IgD-negative memory B cell (primary cell): Measurements from ENCODE around the gene TMEM192. TPM values are rescaled to one million over a fixed set of nuclear protein-coding genes. Genes with fewer than 3 reads are reported as not detected.
"Not testable (repeated sequence)": the region's sequence is repeated elsewhere in the genome, so short reads cannot be mapped to it uniquely, and the experiment has no call there.

Source experiments
- H3K27ac Mint-ChIP-seq, 3 donors: one replicate each; pipeline ENCODE4 v1.8.0; 2020 to 2022; ENCODE audit warnings: mild to moderate bottlenecking in 3 of 3, mixed read lengths in 3 of 3, moderate library complexity in 1 of 3
- H3K27me3 Mint-ChIP-seq: one replicate; pipeline ENCODE4 v1.8.0; 2021; ENCODE audit warnings: mixed read lengths
- H3K36me3 Mint-ChIP-seq: one replicate; pipeline ENCODE4 v1.8.0; 2020; ENCODE audit warnings: mild to moderate bottlenecking, mixed read lengths
- H3K4me1 Mint-ChIP-seq, 3 donors: one replicate each; pipeline ENCODE4 v1.8.0; 2020 to 2022; ENCODE audit warnings: mixed read lengths in 3 of 3, mild to moderate bottlenecking in 1 of 3
- H3K4me3 Mint-ChIP-seq, 4 donors: one replicate each; pipeline ENCODE4 v1.8.0; 2020 to 2022; ENCODE audit warnings: mild to moderate bottlenecking in 4 of 4, mixed read lengths in 4 of 4, moderate library complexity in 3 of 4
- H3K9me3 Mint-ChIP-seq, 3 donors: one replicate each; pipeline ENCODE4 v1.8.0; 2020 to 2021; ENCODE audit warnings: mixed read lengths in 3 of 3, mild to moderate bottlenecking in 1 of 3
- polyA plus RNA-seq: library from polyadenylated mRNA; unstranded; fragments of 300-500 nt; fragmentation: Illumina TruSeq; gene quantifications from one replicate; pipeline ENCODE4 v1.2.3, GENCODE V29; 2021

Gene TMEM192
- polyA plus RNA-seq, result 25.1 TPM

DNA sequence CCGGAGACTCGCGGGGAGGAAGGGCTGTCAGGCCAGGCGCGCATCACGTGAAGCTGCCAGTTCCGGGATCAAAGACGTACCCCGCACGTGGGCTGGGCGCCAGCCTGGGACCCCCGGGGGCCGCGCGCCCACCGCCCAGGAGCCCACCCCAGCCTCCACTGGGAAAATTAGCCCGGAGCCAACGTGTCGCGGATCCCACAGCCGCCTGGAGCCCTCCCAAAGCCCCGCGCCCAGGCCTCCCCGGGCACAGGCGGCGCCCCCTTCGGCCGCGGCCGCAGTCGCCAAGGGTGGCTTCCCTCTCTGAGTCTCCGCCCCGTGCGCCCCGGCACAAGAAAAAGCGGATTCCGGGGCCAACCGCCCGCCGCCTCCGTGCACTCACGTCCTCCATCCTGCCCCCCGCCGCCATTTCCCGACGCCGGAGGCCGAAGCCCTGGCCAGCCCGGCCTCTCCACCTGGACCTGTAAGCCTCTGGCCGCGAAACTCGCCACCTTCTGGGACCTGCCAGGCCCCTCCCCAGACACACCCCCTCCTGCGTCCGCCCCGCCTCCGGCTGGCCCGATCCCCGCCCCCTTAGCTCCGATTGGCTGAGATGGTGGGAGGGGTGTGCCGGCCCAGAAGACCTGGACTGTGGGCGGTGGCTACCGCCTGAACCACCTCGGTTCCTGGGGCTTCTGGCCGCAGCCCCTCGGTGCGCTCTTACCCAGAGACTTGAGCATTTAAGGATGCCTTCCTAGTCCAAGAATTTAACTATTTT is at the start of gene TMEM192:
Gene TMEM192 (minus strand): TSS at position 493 of the 754 bp plus-strand sequence. CDS start 87 bp downstream, at position 406.
- Mint-ChIP-seq H3K9me3 (no peaks in the 10 kb centered on the region), H3K27ac (peak within 1 kb of the TSS; percentile 93 to 98 (median 94)), H3K27me3 (peaks cover 3% of the 10 kb centered on the region), H3K36me3 (no peaks in the 10 kb centered on the region), H3K4me3 (peak within 1 kb of the TSS; percentile 96 to 98 (median 96)), H3K4me1 (peaks cover 14 to 22% (median 17%) of the 10 kb centered on the region in 3 donors)

DNA sequence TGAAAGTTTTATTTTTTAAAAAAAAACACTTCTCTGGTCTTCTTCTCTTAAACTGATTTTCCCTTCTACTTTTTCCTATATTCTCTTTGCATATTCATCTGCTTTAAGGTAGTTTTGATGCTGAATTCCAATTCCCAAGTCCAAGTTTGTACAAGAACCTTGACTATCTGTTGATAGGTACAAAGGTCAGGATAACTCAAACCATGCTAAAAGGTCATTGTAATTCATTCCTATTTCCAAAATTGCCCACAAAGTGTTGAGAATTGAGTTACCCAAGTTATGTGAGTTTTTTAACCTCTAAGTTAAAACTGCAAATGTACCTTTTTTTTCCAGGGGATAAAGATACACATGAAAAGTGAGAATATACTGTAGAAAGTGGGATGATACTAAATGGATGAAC is 46.1 kb upstream of the TMEM192 start:
- H3K27ac Mint-ChIP-seq, result no peak overlapping the region
- H3K27me3 Mint-ChIP-seq, result peaks cover 2% of the 10 kb centered on the region
- peaks cover 6 to 10% (median 9%) of the 10 kb centered on the region in 3 donors for H3K9me3 Mint-ChIP-seq
- no peaks in the 10 kb centered on the region for H3K4me1 Mint-ChIP-seq
- H3K4me3 Mint-ChIP-seq, result no peak overlapping the region
- peaks cover 6% of the 10 kb centered on the region for H3K36me3 Mint-ChIP-seq

DNA sequence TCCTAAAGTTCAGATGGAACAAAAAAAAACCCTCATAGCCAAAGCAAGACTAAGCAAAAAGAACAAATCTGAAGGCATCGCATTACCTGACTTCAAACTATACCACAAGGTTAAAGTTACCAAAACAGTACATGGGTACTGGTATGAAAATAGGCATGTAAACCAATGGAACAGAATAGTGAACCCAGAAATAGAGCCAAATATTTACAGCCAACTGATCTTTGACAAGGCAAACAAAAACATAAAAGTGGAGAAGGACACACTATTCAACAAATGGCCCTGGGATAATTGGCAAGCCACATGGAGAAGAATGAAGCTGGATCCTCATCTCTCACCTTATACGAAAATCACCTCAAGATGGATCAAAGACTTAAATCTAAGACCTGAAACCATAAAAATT is 44.2 kb upstream of the TMEM192 start:
- Mint-ChIP-seq H3K27ac (no peak overlapping the region), H3K4me1 (no peaks in the 10 kb centered on the region), H3K9me3 (peaks cover 6 to 10% (median 9%) of the 10 kb centered on the region in 3 donors), H3K4me3 (peak overlapping the region in 1 of 4 donors; percentile 42), H3K36me3 (peaks cover 4% of the 10 kb centered on the region), H3K27me3 (peaks cover 6% of the 10 kb centered on the region)

DNA sequence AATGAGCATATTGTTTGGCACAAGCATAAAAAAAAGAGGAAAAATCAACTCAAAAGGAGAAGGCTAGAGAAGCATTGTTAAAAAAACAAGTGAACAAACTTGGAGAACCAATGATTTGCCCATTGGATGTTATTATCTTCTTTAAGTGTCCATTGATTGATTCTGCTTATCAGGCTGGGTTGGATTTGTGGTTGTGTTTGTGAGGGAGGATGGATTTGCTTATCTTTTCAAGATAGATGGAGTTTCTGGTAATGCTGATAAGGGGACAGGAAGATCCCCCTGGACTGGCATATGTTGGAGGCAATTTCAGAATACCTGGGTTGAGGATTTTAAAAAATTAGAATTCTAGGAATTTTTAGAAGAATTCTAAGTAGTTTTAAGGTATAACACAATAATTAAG is 41.8 kb upstream of the TMEM192 start:
- Mint-ChIP-seq H3K27me3 (peaks cover 11% of the 10 kb centered on the region), H3K4me1 (peaks cover 0 to 3% (median 0%) of the 10 kb centered on the region in 3 donors), H3K36me3 (peaks cover 6% of the 10 kb centered on the region), H3K4me3 (no peak overlapping the region), H3K27ac (no peak overlapping the region), H3K9me3 (peaks cover 6 to 10% (median 9%) of the 10 kb centered on the region in 3 donors)

DNA sequence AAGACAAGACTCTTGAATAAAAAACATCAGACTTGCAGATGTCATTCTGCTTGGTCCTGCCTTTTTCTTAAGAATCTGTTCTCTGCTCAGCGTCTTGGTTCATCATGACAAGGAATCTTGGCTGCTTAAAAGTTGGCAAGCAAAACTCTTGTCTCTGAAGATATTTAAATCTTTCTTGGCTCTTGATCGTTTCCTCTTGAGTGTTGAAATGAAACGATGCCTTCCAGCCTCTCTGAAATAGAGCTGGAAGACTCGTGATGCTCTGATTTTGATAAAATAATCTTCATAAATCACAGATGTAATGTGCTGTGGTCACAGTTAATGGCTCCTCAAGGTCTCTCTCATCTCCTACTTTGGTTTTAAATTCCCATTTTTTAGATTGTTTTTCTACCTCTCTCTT is 39.9 kb upstream of the TMEM192 start:
- Mint-ChIP-seq H3K27me3 (peaks cover 13% of the 10 kb centered on the region), H3K4me3 (no peak overlapping the region), H3K27ac (no peak overlapping the region), H3K9me3 (peaks cover 8 to 13% (median 10%) of the 10 kb centered on the region in 3 donors), H3K4me1 (peaks cover 0 to 3% (median 0%) of the 10 kb centered on the region in 3 donors), H3K36me3 (peaks cover 6% of the 10 kb centered on the region)

DNA sequence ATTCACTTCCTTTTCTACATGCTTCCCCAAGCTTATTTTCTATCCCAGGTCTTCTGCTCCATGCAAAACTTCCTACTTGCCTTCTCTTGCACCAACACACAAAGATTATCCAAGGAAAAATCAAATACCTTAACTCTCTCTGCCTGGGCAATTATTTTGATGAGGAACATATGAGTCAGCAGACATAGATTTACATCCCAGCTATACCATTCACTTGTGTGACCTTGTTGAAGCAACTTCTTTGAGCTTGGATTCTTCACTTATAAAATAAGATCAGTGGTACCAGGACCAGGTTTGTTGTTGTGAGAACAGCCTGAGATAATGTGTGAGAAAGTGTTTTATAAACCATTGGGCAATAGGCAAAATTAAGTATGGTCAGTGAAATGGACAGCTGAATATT is 39.1 kb upstream of the TMEM192 start:
- Mint-ChIP-seq H3K27me3 (peaks cover 13% of the 10 kb centered on the region), H3K9me3 (peaks cover 2 to 6% (median 3%) of the 10 kb centered on the region in 3 donors), H3K4me3 (no peak overlapping the region), H3K36me3 (peaks cover 3% of the 10 kb centered on the region), H3K4me1 (peaks cover 0 to 3% (median 0%) of the 10 kb centered on the region in 3 donors), H3K27ac (no peak overlapping the region)

DNA sequence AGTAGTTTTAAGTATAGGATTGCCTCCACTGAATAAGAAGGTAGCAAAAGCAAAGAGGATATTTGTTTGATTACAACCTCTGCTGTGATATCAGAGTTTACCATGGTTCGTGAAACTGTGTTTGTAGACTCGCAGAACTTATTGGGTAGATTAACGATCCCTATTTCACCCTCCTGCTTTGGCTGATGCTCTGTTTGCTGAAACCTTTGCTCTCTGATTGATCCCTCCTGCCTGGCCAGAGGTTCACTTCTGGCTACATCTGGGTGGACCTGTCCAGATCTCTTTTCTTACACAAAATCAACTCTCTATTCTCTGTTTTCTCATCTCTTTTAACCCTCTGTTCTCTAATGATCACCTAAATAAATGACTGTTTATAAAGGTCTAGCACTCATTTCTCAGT is 37.9 kb upstream of the TMEM192 start:
- H3K36me3 Mint-ChIP-seq, result peaks cover 2% of the 10 kb centered on the region
- H3K9me3 Mint-ChIP-seq, result peaks cover 0 to 6% (median 3%) of the 10 kb centered on the region in 3 donors
- peaks cover 0 to 5% (median 0%) of the 10 kb centered on the region in 3 donors for H3K4me1 Mint-ChIP-seq
- peaks cover 13% of the 10 kb centered on the region for H3K27me3 Mint-ChIP-seq
- no peak overlapping the region for H3K27ac Mint-ChIP-seq
- H3K4me3 Mint-ChIP-seq, result no peak overlapping the region

DNA sequence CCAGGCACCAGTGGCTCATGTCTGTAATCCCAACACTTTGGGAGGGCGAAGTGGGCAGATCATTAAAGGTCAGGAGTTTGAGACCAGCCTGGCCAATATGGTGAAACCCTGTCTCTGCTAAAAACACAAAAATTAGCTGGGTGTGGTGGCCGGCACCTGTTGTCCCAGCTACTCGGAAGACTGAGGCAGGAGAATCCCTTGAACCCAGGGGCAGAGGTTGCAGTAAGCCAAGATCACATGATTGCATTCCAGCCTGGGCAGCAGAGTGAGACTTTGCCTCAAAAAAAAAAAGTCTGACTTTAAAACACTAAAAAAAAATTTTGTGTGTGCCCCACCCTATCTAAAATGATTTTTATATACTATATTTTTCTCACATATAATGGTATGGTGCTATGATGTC is 26.2 kb upstream of the TMEM192 start:
- Mint-ChIP-seq H3K4me3 (no peak overlapping the region), H3K27ac (no peak overlapping the region), H3K9me3 (peaks cover 0 to 1% (median 0%) of the 10 kb centered on the region in 3 donors), H3K36me3 (peaks cover 5% of the 10 kb centered on the region), H3K27me3 (peaks cover 4% of the 10 kb centered on the region), H3K4me1 (peaks cover 7 to 12% (median 7%) of the 10 kb centered on the region in 3 donors)

DNA sequence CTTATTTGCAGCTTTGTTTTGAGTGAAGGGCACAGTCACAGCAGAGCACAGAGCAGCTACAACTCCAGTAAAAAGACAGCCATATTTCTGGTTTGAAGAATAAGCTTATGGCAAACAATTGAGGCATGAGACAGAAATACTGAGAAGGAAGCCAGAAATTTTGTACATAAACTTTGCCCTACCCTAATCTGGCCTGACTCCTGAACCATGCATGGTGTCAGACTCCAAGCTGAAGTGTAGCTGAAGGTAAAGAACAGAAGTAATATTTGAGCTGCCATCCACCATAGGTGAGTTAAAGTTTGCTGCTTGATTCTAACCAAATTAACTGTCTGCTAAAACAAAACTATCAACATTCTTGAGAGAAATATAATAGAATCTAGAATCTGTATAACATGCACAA is 24.5 kb upstream of the TMEM192 start:
- peaks cover 4% of the 10 kb centered on the region for H3K27me3 Mint-ChIP-seq
- peaks cover 0 to 1% (median 0%) of the 10 kb centered on the region in 3 donors for H3K9me3 Mint-ChIP-seq
- H3K27ac Mint-ChIP-seq, result no peak overlapping the region
- peaks cover 21 to 26% (median 21%) of the 10 kb centered on the region in 3 donors for H3K4me1 Mint-ChIP-seq
- H3K4me3 Mint-ChIP-seq, result no peak overlapping the region
- H3K36me3 Mint-ChIP-seq, result peaks cover 5% of the 10 kb centered on the region

DNA sequence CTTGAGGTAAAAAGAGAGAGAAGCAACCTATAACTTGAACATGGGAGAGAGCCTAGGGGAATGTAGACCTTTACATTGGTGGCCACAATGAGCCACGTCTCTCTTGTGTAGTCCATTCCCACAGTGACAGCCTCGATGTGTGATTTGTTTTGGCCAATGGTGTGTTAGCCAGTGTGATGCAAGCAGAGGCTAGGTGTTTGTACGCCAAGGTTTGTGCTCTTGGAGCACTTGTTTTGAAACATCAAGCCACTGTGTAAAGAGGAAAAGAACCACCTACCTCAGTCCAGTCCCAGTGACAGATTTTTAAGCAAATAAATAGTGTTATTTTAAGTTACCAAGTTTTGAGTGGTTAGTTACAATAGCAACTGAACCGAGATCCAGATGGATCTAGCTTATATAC is 23.9 kb upstream of the TMEM192 start:
- peaks cover 0 to 1% (median 0%) of the 10 kb centered on the region in 3 donors for H3K9me3 Mint-ChIP-seq
- peaks cover 4% of the 10 kb centered on the region for H3K27me3 Mint-ChIP-seq
- no peak overlapping the region for H3K27ac Mint-ChIP-seq
- no peak overlapping the region for H3K4me3 Mint-ChIP-seq
- H3K4me1 Mint-ChIP-seq, result peaks cover 22 to 29% (median 25%) of the 10 kb centered on the region in 3 donors
- H3K36me3 Mint-ChIP-seq, result peaks cover 5% of the 10 kb centered on the region

DNA sequence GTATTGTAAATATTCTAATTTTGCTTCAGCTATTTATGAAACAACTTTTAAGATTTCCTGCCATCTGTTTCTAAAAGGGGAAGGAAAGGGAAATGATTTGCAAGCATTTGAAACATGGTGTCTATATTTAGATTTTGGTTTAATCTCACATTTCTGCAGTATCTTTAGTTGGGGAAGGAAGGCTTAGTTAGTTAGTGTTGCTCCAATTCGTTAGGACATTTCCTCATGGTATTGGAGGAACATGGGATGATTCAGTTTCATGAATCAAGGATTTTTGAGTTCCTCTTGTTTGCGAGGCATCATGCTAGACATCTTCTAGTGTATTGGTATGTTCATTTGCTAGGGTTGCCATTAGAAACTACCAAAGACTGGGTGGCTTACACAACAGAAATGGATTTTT is 20.5 kb upstream of the TMEM192 start:
- peaks cover 28 to 43% (median 29%) of the 10 kb centered on the region in 3 donors for H3K4me1 Mint-ChIP-seq
- peaks cover 5% of the 10 kb centered on the region for H3K36me3 Mint-ChIP-seq
- H3K27ac Mint-ChIP-seq, result peak overlapping the region in 2 of 3 donors; percentile 1 to 7
- H3K9me3 Mint-ChIP-seq, result peaks cover 0 to 1% (median 0%) of the 10 kb centered on the region in 3 donors
- peak overlapping the region; percentile 15 to 90 (median 70) for H3K4me3 Mint-ChIP-seq
- H3K27me3 Mint-ChIP-seq, result peaks cover 3% of the 10 kb centered on the region

DNA sequence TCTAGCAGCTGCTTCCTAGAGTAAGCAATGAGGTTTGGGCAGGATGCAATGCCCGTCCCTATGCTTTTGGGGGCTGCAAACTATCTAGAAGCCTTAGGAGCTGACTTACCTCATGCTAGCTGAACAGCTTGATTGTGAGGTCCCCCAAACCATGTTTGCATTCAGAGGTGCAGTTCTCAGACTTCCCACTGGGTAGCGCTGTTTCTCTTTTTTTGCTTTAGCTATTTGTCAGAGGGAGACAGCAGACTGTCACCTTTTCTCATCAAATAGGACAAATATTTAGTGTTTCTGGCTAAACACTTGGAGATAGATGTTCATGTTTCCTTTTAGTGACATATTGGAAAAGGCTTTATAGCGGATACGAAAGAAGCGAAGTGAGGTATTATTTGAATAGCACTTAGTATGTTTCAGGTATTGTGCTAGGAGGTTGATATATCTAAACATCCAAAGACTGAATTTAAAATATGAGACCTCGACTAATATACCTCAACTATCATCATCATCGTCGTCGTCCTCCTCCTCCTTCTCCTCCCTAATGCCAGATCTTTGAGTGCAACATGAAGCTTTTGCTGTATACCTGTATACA is 18.7 kb upstream of the TMEM192 start:
- H3K9me3 Mint-ChIP-seq, result peaks cover 0 to 1% (median 0%) of the 10 kb centered on the region in 3 donors
- peaks cover 3% of the 10 kb centered on the region for H3K36me3 Mint-ChIP-seq
- H3K27ac Mint-ChIP-seq, result no peak overlapping the region
- H3K4me1 Mint-ChIP-seq, result peaks cover 28 to 43% (median 29%) of the 10 kb centered on the region in 3 donors
- H3K4me3 Mint-ChIP-seq, result peak overlapping the region in 3 of 4 donors; percentile 8 to 63 (median 11)
- H3K27me3 Mint-ChIP-seq, result peaks cover 3% of the 10 kb centered on the region

DNA sequence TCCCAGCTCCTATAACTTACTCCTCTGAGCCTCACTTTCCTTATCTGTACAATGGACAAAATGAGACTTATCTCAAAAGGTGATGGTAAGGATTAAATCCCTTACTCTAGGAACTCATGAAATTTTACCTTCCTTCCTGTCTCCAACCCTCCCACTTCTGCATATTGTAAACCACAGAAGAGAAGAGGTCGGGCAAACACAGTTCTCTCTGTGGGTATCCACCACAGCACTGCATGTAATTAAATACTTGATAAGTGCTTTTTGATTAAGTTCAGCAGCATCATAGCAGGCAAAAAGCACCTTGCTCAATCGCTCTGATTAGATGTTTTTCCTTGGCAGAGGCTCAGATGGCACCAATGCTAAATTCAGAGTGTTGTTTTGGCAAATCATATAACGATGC is 17.3 kb upstream of the TMEM192 start:
- H3K27me3 Mint-ChIP-seq, result peaks cover 4% of the 10 kb centered on the region
- H3K36me3 Mint-ChIP-seq, result peaks cover 3% of the 10 kb centered on the region

DNA sequence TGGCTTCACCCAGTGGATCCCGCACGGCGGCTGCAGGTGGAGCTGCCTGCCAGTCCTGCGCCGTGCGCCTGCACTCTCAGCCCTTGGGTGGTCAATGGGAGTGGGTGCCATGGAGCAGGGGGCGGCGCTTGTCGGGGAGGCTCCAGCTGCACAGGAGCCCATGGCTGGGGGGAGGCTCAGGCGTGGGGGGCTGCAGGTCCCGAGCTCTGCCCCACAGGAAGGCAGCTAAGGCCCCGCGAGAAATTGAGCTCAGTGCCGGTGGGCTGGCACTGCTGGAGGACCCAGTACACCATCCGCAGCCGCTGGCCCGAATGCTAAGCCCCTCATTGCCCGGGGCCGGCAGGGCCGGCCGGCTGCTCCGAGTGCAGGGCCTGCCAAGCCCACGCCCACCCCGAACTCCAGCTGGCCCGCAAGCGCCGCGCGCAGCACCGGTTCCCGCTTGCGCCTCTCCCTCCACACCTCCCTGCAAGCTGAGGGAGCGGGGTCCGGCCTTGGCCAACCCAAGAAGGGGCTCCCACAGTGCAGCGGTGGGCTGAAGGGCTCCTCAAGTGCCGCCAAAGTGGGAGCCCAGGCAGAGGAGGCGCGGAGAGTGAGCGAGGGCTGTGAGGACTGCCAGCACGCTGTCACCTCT is 13.3 kb upstream of the TMEM192 start:
- H3K4me3 Mint-ChIP-seq, H3K27me3 Mint-ChIP-seq, H3K27ac Mint-ChIP-seq, H3K36me3 Mint-ChIP-seq, H3K9me3 Mint-ChIP-seq, H3K4me1 Mint-ChIP-seq: not testable (repeated sequence)

More for the DNA sequence above, 17.3 kb upstream of the TMEM192 start:
- peak overlapping the region in 1 of 4 donors; percentile 18 for H3K4me3 Mint-ChIP-seq
- no peak overlapping the region for H3K27ac Mint-ChIP-seq
- H3K4me1 Mint-ChIP-seq, result peaks cover 28 to 39% (median 29%) of the 10 kb centered on the region in 3 donors
- peaks cover 0 to 1% (median 0%) of the 10 kb centered on the region in 3 donors for H3K9me3 Mint-ChIP-seq

DNA sequence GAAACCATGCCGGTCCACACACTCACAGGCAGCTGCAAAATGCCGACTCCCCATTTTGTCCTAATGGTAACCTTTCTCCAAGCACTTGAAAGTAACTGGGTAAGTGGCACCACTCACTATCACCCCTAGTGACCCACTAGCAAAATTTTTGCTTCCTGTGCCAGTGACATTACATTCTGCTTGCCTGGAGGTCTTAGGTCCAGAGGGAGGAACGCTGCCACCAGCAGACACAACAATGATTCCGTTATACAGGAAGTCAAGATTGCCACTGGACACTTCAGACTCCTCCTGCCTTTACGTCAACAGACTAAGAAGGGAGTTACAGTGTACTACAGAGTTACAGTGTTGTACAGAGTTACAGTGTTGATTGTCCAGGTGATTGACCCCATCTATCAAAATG is 11.8 kb upstream of the TMEM192 start:
- Mint-ChIP-seq H3K27me3 (peaks cover 1% of the 10 kb centered on the region), H3K4me1 (peaks cover 0 to 1% (median 0%) of the 10 kb centered on the region in 3 donors), H3K36me3 (peaks cover 1% of the 10 kb centered on the region), H3K9me3 (no peaks in the 10 kb centered on the region), H3K27ac (no peak overlapping the region), H3K4me3 (no peak overlapping the region)
